ENCODE measurements around the gene MYLIP. TPM values are rescaled to one million over a fixed set of nuclear protein-coding genes. Genes with fewer than 3 reads are reported as not detected.

MYLIP gene
- total RNA-seq, 1 experiment from 2014 or later: 12.5 TPM

DNA sequence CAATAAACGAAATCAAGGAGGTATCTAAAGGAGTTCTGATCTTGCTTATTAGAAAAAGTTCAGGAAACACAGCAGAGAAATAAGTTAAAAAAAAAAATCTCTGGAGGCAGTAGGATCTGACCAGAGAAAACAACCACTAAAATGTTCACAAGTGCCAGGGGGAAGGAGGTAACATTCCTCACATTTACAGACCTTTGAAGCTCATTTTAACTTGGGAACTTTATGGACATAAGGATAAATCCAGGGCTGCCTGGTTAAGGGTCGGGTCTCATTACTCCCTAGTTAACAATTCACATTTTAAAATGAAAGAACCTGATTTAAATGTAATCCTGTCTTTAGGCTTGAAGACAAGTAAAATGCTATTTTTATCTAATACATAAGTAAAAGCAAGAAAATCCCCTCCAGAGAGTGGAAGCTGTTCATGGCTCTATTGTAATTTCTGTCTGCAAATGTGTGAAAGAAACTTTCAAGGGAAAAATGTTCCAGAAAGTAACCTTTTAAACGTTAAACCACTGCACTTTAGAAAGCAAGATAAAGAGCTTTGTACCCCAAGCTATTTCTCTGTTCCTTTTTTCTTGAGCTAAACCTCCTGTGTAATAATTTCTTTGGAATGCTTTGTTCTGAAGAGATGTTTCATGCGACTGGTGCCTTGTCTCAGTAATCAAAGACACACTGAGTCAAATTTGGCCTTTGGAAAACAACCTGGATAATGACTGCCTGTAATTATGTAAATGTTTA lies 38.2 kb downstream of the MYLIP start:
- Histone ChIP-seq H3K27me3 (ENCODE audit: low read length) (peaks cover 45% of the 10 kb centered on the region), H3K27ac (ENCODE audit: low read length) (no peak overlapping the region), H2AFZ (ENCODE audit: low read length) (no peak overlapping the region), H4K20me1 (ENCODE audit: low read length) (no peaks in the 10 kb centered on the region), H3F3A (ENCODE audit: low read length, unreplicated experiment) (no peaks in the 10 kb centered on the region), H3K4me2 (ENCODE audit: low read length) (no peak overlapping the region), H3K36me3 (ENCODE audit: low read depth, low read length) (no peaks in the 10 kb centered on the region), H3K4me1 (ENCODE audit: insufficient read depth, low read length) (no peaks in the 10 kb centered on the region), H3K9ac (ENCODE audit: low read length) (no peak overlapping the region), H3K9me2 (replicated peaks; ENCODE audit: low read length) (no peaks in the 10 kb centered on the region), H3K9me3 (ENCODE audit: low read length) (no peaks in the 10 kb centered on the region), H3K79me2 (ENCODE audit: low read length) (no peaks in the 10 kb centered on the region), H3K4me3 (ENCODE audit: low read length) (no peak overlapping the region)
- ATAC-seq (no peak), DNase-seq (no peak)
- BruUV-seq (replicated peaks): no TSS peak
- TF ChIP-seq EZH2 (IDR thresholded peaks at IDR 0.05; ENCODE audit: low read length, unreplicated experiment) (no peak), EZH2phosphoT487 (IDR thresholded peaks at IDR 0.05; ENCODE audit: borderline replicate concordance, low read length) (no peak)
- TF ChIP-seq, protein P1, sequence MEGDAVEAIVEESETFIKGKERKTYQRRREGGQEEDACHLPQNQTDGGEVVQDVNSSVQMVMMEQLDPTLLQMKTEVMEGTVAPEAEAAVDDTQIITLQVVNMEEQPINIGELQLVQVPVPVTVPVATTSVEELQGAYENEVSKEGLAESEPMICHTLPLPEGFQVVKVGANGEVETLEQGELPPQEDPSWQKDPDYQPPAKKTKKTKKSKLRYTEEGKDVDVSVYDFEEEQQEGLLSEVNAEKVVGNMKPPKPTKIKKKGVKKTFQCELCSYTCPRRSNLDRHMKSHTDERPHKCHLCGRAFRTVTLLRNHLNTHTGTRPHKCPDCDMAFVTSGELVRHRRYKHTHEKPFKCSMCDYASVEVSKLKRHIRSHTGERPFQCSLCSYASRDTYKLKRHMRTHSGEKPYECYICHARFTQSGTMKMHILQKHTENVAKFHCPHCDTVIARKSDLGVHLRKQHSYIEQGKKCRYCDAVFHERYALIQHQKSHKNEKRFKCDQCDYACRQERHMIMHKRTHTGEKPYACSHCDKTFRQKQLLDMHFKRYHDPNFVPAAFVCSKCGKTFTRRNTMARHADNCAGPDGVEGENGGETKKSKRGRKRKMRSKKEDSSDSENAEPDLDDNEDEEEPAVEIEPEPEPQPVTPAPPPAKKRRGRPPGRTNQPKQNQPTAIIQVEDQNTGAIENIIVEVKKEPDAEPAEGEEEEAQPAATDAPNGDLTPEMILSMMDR (conservative IDR thresholded peaks at IDR 0.05; ENCODE audit: low read depth, low read length): no peak
- POLR2A ChIA-PET (ENCODE audit: unreplicated experiment): no interaction called here
- intact Hi-C loops (cut with micrococcal nuclease): no loop called here
- CTCF ChIA-PET: no interaction called here

- CTCF ChIA-PET: no interaction called here
- POLR2A ChIA-PET (ENCODE audit: unreplicated experiment): no interaction called here
- TF ChIP-seq EZH2phosphoT487 (IDR thresholded peaks at IDR 0.05; ENCODE audit: borderline replicate concordance, low read length) (no peak), EZH2 (IDR thresholded peaks at IDR 0.05; ENCODE audit: low read length, unreplicated experiment) (no peak)
- TF ChIP-seq, protein P1 (conservative IDR thresholded peaks at IDR 0.05; ENCODE audit: low read depth, low read length): no peak
- no peak overlapping the region for H3K9ac ChIP-seq (ENCODE audit: low read length)
- no TSS peak for BruUV-seq (replicated peaks)
- no peak overlapping the region for H2AFZ ChIP-seq (ENCODE audit: low read length)
- no peaks in the 10 kb centered on the region for H3K4me1 ChIP-seq (ENCODE audit: insufficient read depth, low read length)
- peaks cover 49% of the 10 kb centered on the region for H3K27me3 ChIP-seq (ENCODE audit: low read length)
- H3K9me3 ChIP-seq (ENCODE audit: low read length): no peaks in the 10 kb centered on the region
- H4K20me1 ChIP-seq (ENCODE audit: low read length): no peaks in the 10 kb centered on the region
- H3K9me2 ChIP-seq (replicated peaks; ENCODE audit: low read length): no peaks in the 10 kb centered on the region
- no peak for ATAC-seq
- no peaks in the 10 kb centered on the region for H3K79me2 ChIP-seq (ENCODE audit: low read length)
- H3F3A ChIP-seq (ENCODE audit: low read length, unreplicated experiment): no peaks in the 10 kb centered on the region
- no peak overlapping the region for H3K4me3 ChIP-seq (ENCODE audit: low read length)
- DNase-seq: no peak
- intact Hi-C loops (cut with micrococcal nuclease): loop anchor here (2.0 kb wide), 2 partner anchors 31 to 273 kb away; no protein-coding TSS in a partner anchor
- H3K27ac ChIP-seq (ENCODE audit: low read length): no peak overlapping the region
- H3K36me3 ChIP-seq (ENCODE audit: low read depth, low read length): no peaks in the 10 kb centered on the region
- no peak overlapping the region for H3K4me2 ChIP-seq (ENCODE audit: low read length)
Measured at GRCh38 chr6:16168121-16168520, 39.2 kb downstream of the MYLIP start.

DNA sequence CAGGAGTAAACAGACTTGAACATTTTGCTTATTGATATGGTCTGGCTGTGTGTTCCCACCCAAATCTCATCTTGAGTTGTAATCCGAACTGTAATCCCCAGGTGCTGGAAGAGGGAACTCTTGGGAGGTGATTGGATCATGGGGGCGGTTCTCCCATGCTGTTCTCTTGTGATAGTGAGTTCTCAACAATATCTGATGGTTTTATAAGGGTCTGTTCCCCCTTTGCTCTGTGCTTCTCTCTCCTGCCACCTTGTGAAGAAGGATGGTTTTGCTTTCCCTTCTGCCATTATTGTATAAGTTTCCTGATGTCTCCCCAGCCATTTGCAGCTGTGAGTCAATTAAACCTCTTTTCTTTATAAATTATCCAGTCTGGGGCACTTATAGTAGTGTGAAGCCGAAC lies 40.0 kb downstream of the MYLIP start:
- no peak overlapping the region for H3K4me2 ChIP-seq (ENCODE audit: low read length)
- DNase-seq: peak; percentile 56
- BruUV-seq (replicated peaks): no TSS peak
- H3K9ac ChIP-seq (ENCODE audit: low read length): no peak overlapping the region
- H3K4me3 ChIP-seq (ENCODE audit: low read length): no peak overlapping the region
- H2AFZ ChIP-seq (ENCODE audit: low read length): no peak overlapping the region
- TF ChIP-seq, protein P1 (conservative IDR thresholded peaks at IDR 0.05; ENCODE audit: low read depth, low read length): peak; percentile 62
- TF ChIP-seq EZH2 (IDR thresholded peaks at IDR 0.05; ENCODE audit: low read length, unreplicated experiment): no peak
- H3K9me3 ChIP-seq (ENCODE audit: low read length): no peaks in the 10 kb centered on the region
- no peaks in the 10 kb centered on the region for H4K20me1 ChIP-seq (ENCODE audit: low read length)
- intact Hi-C loops (cut with micrococcal nuclease): loop anchor here (1.0 to 2.0 kb wide), 3 partner anchors 32 to 274 kb away; partner anchors contain the start of gene MYLIP
- ChIA-PET CTCF (interaction anchor here (0.6 to 0.8 kb wide), 5 partner anchors 14 to 491 kb away, joined by 3 to 13 read pairs (median 4); no protein-coding TSS in a partner anchor), POLR2A (ENCODE audit: unreplicated experiment) (no interaction called here)
- no peaks in the 10 kb centered on the region for H3K79me2 ChIP-seq (ENCODE audit: low read length)
- H3K27me3 ChIP-seq (ENCODE audit: low read length): peaks cover 55% of the 10 kb centered on the region
- ATAC-seq: peak; percentile 59; the same call in 1 of the 2 replicates
- no peak overlapping the region for H3K27ac ChIP-seq (ENCODE audit: low read length)
- no peaks in the 10 kb centered on the region for H3F3A ChIP-seq (ENCODE audit: low read length, unreplicated experiment)
- no peaks in the 10 kb centered on the region for H3K4me1 ChIP-seq (ENCODE audit: insufficient read depth, low read length)
- no peaks in the 10 kb centered on the region for H3K9me2 ChIP-seq (replicated peaks; ENCODE audit: low read length)
- no peaks in the 10 kb centered on the region for H3K36me3 ChIP-seq (ENCODE audit: low read depth, low read length)

Measured in PC-3 (cell line).